Keratinocyte (primary cell): Measurements from ENCODE around the gene UNK. TPM values are rescaled to one million over a fixed set of nuclear protein-coding genes. Genes with fewer than 3 reads are reported as not detected.

Source experiments
- DNase-seq: peaks from one replicate; pipeline ENCODE4 v3.0.0-alpha.2; 2011; ENCODE audit warnings: low read depth, missing footprints, low spot score
- FAIRE-seq: peaks from 2 replicates; lab custom pipeline; 2011; peaks lifted over from hg19 to GRCh38; lab: Jason Lieb, UNC
- H2AFZ ChIP-seq: 2 replicates; pipeline ENCODE4 v1.6.0; 2012; ENCODE audit warnings: low read length, control low read depth, inconsistent platforms; ENCODE audit not compliant: control insufficient read depth
- H3K27ac ChIP-seq: 2 replicates; pipeline ENCODE4 v1.5.1; 2011; ENCODE audit warnings: low read length; ENCODE audit not compliant: control insufficient read depth, insufficient read depth
- H3K27me3 ChIP-seq: 3 replicates; pipeline ENCODE4 v1.6.0; 2011; ENCODE audit warnings: low read length; ENCODE audit not compliant: control insufficient read depth, insufficient read depth; ENCODE audit errors: extremely low read depth
- H3K36me3 ChIP-seq, 2 experiments: 2 replicates in 1 of 2; 3 replicates in 1 of 2; pipeline ENCODE4 v1.5.1; 2011; ENCODE audit warnings: low read length in 2 of 2, mild to moderate bottlenecking in 1 of 2; ENCODE audit not compliant: control insufficient read depth in 2 of 2, insufficient read depth in 2 of 2; ENCODE audit errors: extremely low read depth in 1 of 2
- H3K4me1 ChIP-seq: 3 replicates; pipeline ENCODE4 v1.5.1; 2011; ENCODE audit warnings: low read length; ENCODE audit not compliant: control insufficient read depth, insufficient read depth; ENCODE audit errors: extremely low read depth
- H3K4me2 ChIP-seq: 3 replicates; pipeline ENCODE4 v1.6.0; 2011; ENCODE audit warnings: low read depth, low read length; ENCODE audit not compliant: control insufficient read depth, insufficient read depth; ENCODE audit errors: extremely low read depth
- H3K4me3 ChIP-seq, 3 experiments: fragments of 200-600 bp in 1 of 3; sonication (generic) in 1 of 3; 2 replicates in 2 of 3; 3 replicates in 1 of 3; pipeline ENCODE4 v1.5.1; 2011 to 2016; ENCODE audit warnings: low read length in 3 of 3, mild to moderate bottlenecking in 3 of 3, control low read depth in 2 of 3, inconsistent platforms in 1 of 3, low read depth in 1 of 3, mixed read lengths in 1 of 3, mixed run types in 1 of 3, moderate library complexity in 1 of 3; ENCODE audit not compliant: control insufficient read depth in 2 of 3, insufficient read depth in 2 of 3; ENCODE audit errors: extremely low read depth in 1 of 3
- H3K79me2 ChIP-seq: 2 replicates; pipeline ENCODE4 v1.6.0; 2012; ENCODE audit warnings: low read length; ENCODE audit not compliant: control insufficient read depth, insufficient read depth
- H3K9ac ChIP-seq: 3 replicates; pipeline ENCODE4 v1.6.0; 2011; ENCODE audit warnings: low read length; ENCODE audit not compliant: control insufficient read depth, insufficient read depth; ENCODE audit errors: extremely low read depth
- H3K9me1 ChIP-seq: 3 replicates; pipeline ENCODE4 v1.6.0; 2011; ENCODE audit warnings: low read length; ENCODE audit not compliant: control insufficient read depth, insufficient read depth; ENCODE audit errors: extremely low read depth
- H3K9me3 ChIP-seq: 2 replicates; pipeline ENCODE4 v1.5.1; 2012; ENCODE audit warnings: low read depth, low read length; ENCODE audit not compliant: control insufficient read depth
- H4K20me1 ChIP-seq: 3 replicates; pipeline ENCODE4 v1.6.0; 2011; ENCODE audit warnings: low read length; ENCODE audit not compliant: control insufficient read depth, insufficient read depth; ENCODE audit errors: extremely low read depth
- CTCF ChIP-seq, 3 experiments: IDR thresholded peaks in 1 of 3; conservative IDR thresholded peaks in 1 of 3; optimal IDR thresholded peaks in 1 of 3; 2 replicates in 2 of 3; 3 replicates in 1 of 3; pipeline versions ENCODE3 to v1.5.1; 2011; ENCODE audit warnings: low read length in 3 of 3, mild to moderate bottlenecking in 3 of 3, moderate library complexity in 2 of 3, control low read depth in 1 of 3, inconsistent platforms in 1 of 3; ENCODE audit not compliant: insufficient read depth in 2 of 3; ENCODE audit errors: extremely low read depth in 1 of 3
- EZH2 ChIP-seq: IDR thresholded peaks from one replicate; pipeline ENCODE4 v1.6.1; 2012; ENCODE audit warnings: inconsistent platforms, mild to moderate bottlenecking, low read length, moderate library complexity
- dilution Hi-C: fragments of 300-500 bp; cut with MboI; formaldehyde crosslinking; loops from one replicate; pipeline ENCODE4 v1.7.0; 2020; ENCODE audit warnings: low sequenced_read_pairs; ENCODE audit not compliant: extremely low pct_ligation_motif_present
- polyA plus RNA-seq, 5 experiments: library from polyadenylated mRNA; depleted of rRNA in 3 of 5; stranded (reverse) in 3 of 5; stranded (forward) in 1 of 5; unstranded in 1 of 5; fragments of >200 nt; gene quantifications; 1 replicate in 1 of 5; 2 replicates in 3 of 5; 3 replicates in 1 of 5; pipeline versions ENCODE4 v1.2.1 to v1.2.3, GENCODE V29; 2011 to 2012; ENCODE audit warnings: missing spikeins in 2 of 5, low read depth in 1 of 5, low replicate concordance in 1 of 5

The UNK gene
- polyA plus RNA-seq, 1 donor (not counting 4 experiments of a cell fraction or from before 2014, with no cell fraction given) = 13.0 TPM

- Histone ChIP-seq H3K4me1 (peaks cover 21% of the 10 kb centered on the region), H3K9ac (peak overlapping the region; percentile 67), H3K9me3 (no peaks in the 10 kb centered on the region), H3K79me2 (no peaks in the 10 kb centered on the region), H4K20me1 (no peaks in the 10 kb centered on the region), H3K27me3 (no peaks in the 10 kb centered on the region), H3K4me2 (peak overlapping the region; percentile 51), H3K9me1 (peaks cover 3% of the 10 kb centered on the region), H3K27ac (peak overlapping the region; percentile 61), H3K36me3 (peaks cover 2 to 3% of the 10 kb centered on the region in 2 experiments), H3K4me3 (no peak overlapping the region), H2AFZ (peak overlapping the region; percentile 27)
- dilution Hi-C loops = no loop called here
- FAIRE-seq (peak; percentile 70), DNase-seq (no peak)
- TF ChIP-seq CTCF (optimal IDR thresholded peaks at IDR 0.05 in 1 of 3, IDR thresholded peaks at IDR 0.05 in 1 of 3, conservative IDR thresholded peaks at IDR 0.05 in 1 of 3; ENCODE audit: extremely low read depth in 1 of 3, insufficient read depth in 2 of 3, low read length in 3 of 3) (no peak), EZH2 (no peak)
These were observed 24.5 kb downstream of the UNK start for GRCh38 chr17:75808905-75809621.

- H3K4me2 ChIP-seq = peak overlapping the region; percentile 51
- H3K9ac ChIP-seq = peak overlapping the region; percentile 67
- no peaks in the 10 kb centered on the region for H3K79me2 ChIP-seq
- peaks cover 25% of the 10 kb centered on the region for H3K4me1 ChIP-seq
- H3K27ac ChIP-seq = peak overlapping the region; percentile 61
- DNase-seq (no peak), FAIRE-seq (no peak)
- dilution Hi-C loops = no loop called here
- H4K20me1 ChIP-seq = no peaks in the 10 kb centered on the region
- H3K9me1 ChIP-seq = peaks cover 3% of the 10 kb centered on the region
- peaks cover 2 to 3% of the 10 kb centered on the region in 2 experiments for H3K36me3 ChIP-seq
- H2AFZ ChIP-seq = no peak overlapping the region
- H3K4me3 ChIP-seq = no peak overlapping the region
- no peaks in the 10 kb centered on the region for H3K9me3 ChIP-seq
- no peak for TF ChIP-seq EZH2
- no peak for TF ChIP-seq CTCF (optimal IDR thresholded peaks at IDR 0.05 in 1 of 3, IDR thresholded peaks at IDR 0.05 in 1 of 3, conservative IDR thresholded peaks at IDR 0.05 in 1 of 3; ENCODE audit: extremely low read depth in 1 of 3, insufficient read depth in 2 of 3, low read length in 3 of 3)
- no peaks in the 10 kb centered on the region for H3K27me3 ChIP-seq
These were observed 25.1 kb downstream of the UNK start for GRCh38 chr17:75809631-75810111.
